ENCODE data around the gene FBXO7.
A peak's percentile ranks its signal among the peaks of the same experiment; 100 is the strongest.

FBXO7 gene

DNA sequence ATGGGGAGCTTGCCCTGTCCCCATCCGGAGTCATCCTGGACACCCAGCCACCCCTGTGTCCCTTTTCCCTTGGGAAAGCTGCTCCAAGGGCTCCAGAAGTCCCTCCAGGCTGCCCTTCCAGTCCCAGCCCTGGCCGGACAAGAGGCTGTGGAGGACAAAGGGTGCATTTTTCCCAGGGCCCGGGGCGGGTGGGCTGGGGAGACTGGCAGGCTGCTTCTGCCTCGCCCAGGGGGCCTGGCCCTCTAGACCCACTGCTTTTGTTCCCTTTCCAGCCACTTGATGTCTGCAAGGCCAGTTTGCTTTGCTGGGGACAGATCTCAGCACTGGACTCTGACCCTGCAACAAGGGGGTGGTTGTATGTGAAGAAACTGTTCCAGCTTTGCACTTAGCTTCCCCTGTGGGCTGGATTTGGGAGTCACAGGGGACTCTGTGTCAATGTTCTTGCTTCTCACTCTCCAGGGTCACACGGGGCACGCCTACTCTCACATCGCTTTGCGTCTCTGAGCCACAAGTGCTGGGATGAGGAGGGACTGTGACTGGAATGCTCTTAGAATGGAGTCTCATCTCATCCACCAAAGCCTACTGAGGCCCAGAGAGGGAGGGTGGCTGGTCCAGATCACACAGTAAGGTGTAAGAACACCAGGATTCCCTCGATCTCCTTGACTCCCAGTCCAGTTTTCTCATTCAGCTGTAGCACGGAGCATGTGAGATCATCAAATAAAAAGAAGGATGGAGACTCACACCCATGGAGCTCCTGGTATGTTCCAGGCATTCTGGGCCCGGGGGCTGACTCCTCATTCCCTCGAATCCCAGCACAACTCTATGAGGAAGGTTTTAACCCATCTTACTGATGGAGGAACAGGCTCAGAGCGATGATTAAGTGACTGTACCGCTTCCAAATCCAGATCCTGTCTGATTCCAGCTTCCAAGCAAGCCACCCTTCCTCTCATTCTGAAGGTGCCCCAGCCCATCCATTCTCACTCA is 59.9 kb downstream of the FBXO7 start:
- H3K4me3 ChIP-seq: no peak overlapping the region
- TF ChIP-seq, protein P1, sequence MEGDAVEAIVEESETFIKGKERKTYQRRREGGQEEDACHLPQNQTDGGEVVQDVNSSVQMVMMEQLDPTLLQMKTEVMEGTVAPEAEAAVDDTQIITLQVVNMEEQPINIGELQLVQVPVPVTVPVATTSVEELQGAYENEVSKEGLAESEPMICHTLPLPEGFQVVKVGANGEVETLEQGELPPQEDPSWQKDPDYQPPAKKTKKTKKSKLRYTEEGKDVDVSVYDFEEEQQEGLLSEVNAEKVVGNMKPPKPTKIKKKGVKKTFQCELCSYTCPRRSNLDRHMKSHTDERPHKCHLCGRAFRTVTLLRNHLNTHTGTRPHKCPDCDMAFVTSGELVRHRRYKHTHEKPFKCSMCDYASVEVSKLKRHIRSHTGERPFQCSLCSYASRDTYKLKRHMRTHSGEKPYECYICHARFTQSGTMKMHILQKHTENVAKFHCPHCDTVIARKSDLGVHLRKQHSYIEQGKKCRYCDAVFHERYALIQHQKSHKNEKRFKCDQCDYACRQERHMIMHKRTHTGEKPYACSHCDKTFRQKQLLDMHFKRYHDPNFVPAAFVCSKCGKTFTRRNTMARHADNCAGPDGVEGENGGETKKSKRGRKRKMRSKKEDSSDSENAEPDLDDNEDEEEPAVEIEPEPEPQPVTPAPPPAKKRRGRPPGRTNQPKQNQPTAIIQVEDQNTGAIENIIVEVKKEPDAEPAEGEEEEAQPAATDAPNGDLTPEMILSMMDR (IDR thresholded peaks at IDR 0.05): no peak
- no peak for DNase-seq (ENCODE audit: low spot score)
- peak overlapping the region in 1 of 2 donors; percentile 64 for H3K27ac ChIP-seq

- TF ChIP-seq, protein P1 (IDR thresholded peaks at IDR 0.05): no peak
- H3K27ac ChIP-seq: peak overlapping the region in 1 of 2 donors; percentile 28
- no peak for DNase-seq (ENCODE audit: low spot score)
- no peak overlapping the region for H3K4me3 ChIP-seq
Observed at GRCh38 chr22:32535531-32536190, 61.0 kb downstream of the FBXO7 start.

DNA sequence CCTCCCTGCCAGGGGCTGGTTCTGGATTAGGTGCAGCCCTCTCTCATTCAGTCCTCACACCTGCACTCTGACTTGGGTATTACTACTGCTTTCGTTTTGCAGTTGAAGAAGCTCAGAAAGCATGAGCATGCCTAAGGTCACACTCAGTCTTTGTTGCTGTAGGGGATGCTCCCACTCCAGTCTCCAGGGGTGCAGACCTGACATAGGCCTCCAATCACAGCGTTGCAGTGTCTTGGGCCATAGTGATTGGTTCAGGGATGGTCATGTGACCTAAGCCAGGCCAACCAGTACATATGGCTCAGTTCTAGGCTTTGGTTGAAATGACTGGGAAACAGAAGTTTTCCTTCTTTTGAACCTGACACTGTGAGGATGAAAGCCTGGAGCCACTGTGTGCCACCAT is 61.7 kb downstream of the FBXO7 start:
- Histone ChIP-seq H3K27ac (no peak overlapping the region), H3K4me3 (no peak overlapping the region)
- TF ChIP-seq, protein P1 (IDR thresholded peaks at IDR 0.05): no peak
- no peak for DNase-seq (ENCODE audit: low spot score)

DNA sequence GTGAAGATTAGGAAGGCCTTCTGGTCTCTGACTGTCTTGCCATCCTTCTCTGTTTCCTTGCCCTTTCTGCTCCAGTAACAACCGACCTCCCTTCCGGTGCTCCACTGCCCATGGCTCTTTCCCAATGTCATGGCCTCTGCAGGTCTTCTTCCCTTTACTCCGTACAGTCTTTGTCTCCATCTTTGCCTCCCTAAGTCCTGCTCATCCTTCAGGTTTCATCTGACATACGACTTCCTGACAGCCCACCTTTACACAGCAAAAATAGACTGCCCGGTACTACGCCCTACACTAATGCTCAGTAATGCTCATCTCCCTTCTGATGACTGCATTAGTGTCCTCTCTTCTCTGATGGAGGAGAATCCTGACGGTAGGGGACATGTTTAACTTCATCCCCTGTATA is 63.9 kb downstream of the FBXO7 start:
- no peak overlapping the region for H3K27ac ChIP-seq
- DNase-seq (ENCODE audit: low spot score): no peak
- H3K4me3 ChIP-seq: no peak overlapping the region
- TF ChIP-seq, protein P1 (IDR thresholded peaks at IDR 0.05): no peak

DNA sequence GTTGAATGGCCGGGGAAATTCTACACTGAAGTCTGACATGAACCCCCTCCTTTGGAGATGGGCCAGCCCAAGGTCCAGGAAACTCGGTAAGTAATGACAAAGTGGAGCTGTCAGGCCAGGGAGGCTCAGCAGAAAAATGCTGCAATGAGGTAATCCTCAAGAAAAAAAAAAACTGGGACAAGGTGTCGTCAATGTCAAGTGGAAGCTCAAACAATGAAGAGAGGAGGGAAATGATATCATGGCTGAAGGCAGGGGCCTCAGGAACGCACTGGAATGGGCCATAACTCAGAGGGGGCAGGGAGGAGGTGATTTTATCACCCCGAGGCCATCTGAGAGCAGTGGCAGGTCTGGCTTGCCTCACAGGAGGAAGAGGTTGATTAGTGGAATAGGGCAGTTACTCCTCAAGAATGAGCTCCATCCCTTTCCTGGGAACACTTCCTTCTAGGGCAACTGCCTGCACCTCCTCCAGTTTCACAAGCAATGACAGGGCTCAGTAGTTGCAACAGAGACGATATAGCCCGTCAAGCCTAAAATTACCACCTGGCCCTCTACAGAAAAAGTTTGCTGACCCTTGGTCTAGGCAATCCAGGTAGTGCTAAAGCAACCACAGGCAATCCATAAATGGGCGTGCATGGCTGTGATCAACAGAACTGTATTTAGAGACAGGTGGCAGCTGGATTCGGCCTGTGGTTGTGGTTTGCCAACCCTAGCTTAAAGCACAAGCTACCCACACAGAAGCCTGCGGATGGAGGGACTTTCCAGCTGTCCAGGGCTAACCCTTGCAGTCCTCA is 65.2 kb downstream of the FBXO7 start:
- no peak for DNase-seq (ENCODE audit: low spot score)
- no peak overlapping the region for H3K27ac ChIP-seq
- no peak overlapping the region for H3K4me3 ChIP-seq
- TF ChIP-seq, protein P1 (IDR thresholded peaks at IDR 0.05): no peak

- no peak for DNase-seq (ENCODE audit: low spot score)
- Histone ChIP-seq H3K27ac (peak overlapping the region in 1 of 2 donors; percentile 80), H3K4me3 (no peak overlapping the region)
- TF ChIP-seq, protein P1 (IDR thresholded peaks at IDR 0.05): no peak
Observed at GRCh38 chr22:32541481-32541880, 66.9 kb downstream of the FBXO7 start.

All from coronary artery (tissue), 2 donors.